WTC11 (cell line): Measurements from ENCODE around the gene INKA2. TPM values are rescaled to one million over a fixed set of nuclear protein-coding genes. Genes with fewer than 3 reads are reported as not detected.

Source experiments
- ATAC-seq: fragments of 200-7000 bp; cut with Tn5 transposase; 2 replicates; pipeline ENCODE4 v1.10.0; 2021; ENCODE audit warnings: mild to moderate bottlenecking, moderate library complexity
- CTCF ChIA-PET: fragments of 300-600 bp; sonication (Branson Sonifier 250); formaldehyde crosslinking; loops from one replicate; lab custom pipeline; 2021; ENCODE audit warnings: antibody characterized with exemption; lab: Charles Lee
- POLR2A ChIA-PET: fragments of 350-600 bp; sonication (Branson Sonifier 250); formaldehyde crosslinking; loops from one replicate; lab custom pipeline; 2021; ENCODE audit warnings: antibody characterized with exemption; lab: Charles Lee
- DNase-seq: peaks from one replicate; pipeline ENCODE4 v3.0.0; 2021; ENCODE audit warnings: low spot score
- H3K27ac Mint-ChIP-seq: 2 replicates; pipeline ENCODE4 v1.8.0; 2021; ENCODE audit warnings: mixed read lengths
- H3K27me3 Mint-ChIP-seq: 2 replicates; pipeline ENCODE4 v1.8.0; 2021; ENCODE audit warnings: low read depth, mild to moderate bottlenecking, moderate library complexity, mixed read lengths
- H3K36me3 Mint-ChIP-seq: 2 replicates; pipeline ENCODE4 v1.8.0; 2021; ENCODE audit warnings: mixed read lengths
- H3K4me1 Mint-ChIP-seq: 2 replicates; pipeline ENCODE4 v1.8.0; 2022; ENCODE audit warnings: mixed read lengths
- H3K4me3 Mint-ChIP-seq: 2 replicates; pipeline ENCODE4 v1.8.0; 2021; ENCODE audit warnings: mild to moderate bottlenecking, moderate library complexity, mixed read lengths
- H3K9me3 Mint-ChIP-seq: 2 replicates; pipeline ENCODE4 v1.8.0; 2021; ENCODE audit warnings: mixed read lengths
- AFF4 ChIP-seq: sonication (generic); formaldehyde crosslinking; IDR thresholded peaks from 2 replicates; pipeline ENCODE4 v1.8.1; 2023; ENCODE audit warnings: mild to moderate bottlenecking, missing genetic modification reagents, borderline replicate concordance
- ARID4B ChIP-seq: sonication (generic); formaldehyde crosslinking; IDR thresholded peaks from 2 replicates; pipeline ENCODE4 v1.8.0; 2023; ENCODE audit warnings: missing genetic modification reagents, mild to moderate bottlenecking, borderline replicate concordance
- ATF3 ChIP-seq: sonication (generic); formaldehyde crosslinking; conservative IDR thresholded peaks from 2 replicates; pipeline ENCODE4 v1.8.1; 2022; ENCODE audit warnings: mild to moderate bottlenecking, missing genetic modification reagents
- CREB1 ChIP-seq: sonication (generic); formaldehyde crosslinking; IDR thresholded peaks from 2 replicates; pipeline ENCODE4 v1.8.0; 2023; ENCODE audit warnings: mild to moderate bottlenecking, missing genetic modification reagents
- E2F5 ChIP-seq: sonication (generic); formaldehyde crosslinking; IDR thresholded peaks from 2 replicates; pipeline ENCODE4 v1.8.1; 2022; ENCODE audit warnings: mild to moderate bottlenecking, moderate library complexity, missing genetic modification reagents
- ESRRA ChIP-seq: sonication (generic); formaldehyde crosslinking; IDR thresholded peaks from 2 replicates; pipeline ENCODE4 v1.8.1; 2022; ENCODE audit warnings: mild to moderate bottlenecking, missing genetic modification reagents, borderline replicate concordance
- FOXJ3 ChIP-seq: sonication (generic); formaldehyde crosslinking; IDR thresholded peaks from 2 replicates; pipeline ENCODE4 v1.9.0; 2021; ENCODE audit warnings: missing genetic modification reagents, mild to moderate bottlenecking, borderline replicate concordance
- FOXK1 ChIP-seq: sonication (generic); formaldehyde crosslinking; IDR thresholded peaks from 2 replicates; pipeline ENCODE4 v1.8.0; 2022; ENCODE audit warnings: mild to moderate bottlenecking, moderate library complexity, missing genetic modification reagents
- FOXP1 ChIP-seq: sonication (generic); formaldehyde crosslinking; IDR thresholded peaks from 2 replicates; pipeline ENCODE4 v1.8.0; 2022; ENCODE audit warnings: missing genetic modification reagents, mild to moderate bottlenecking, moderate library complexity, borderline replicate concordance
- IRF1 ChIP-seq: sonication (generic); formaldehyde crosslinking; IDR thresholded peaks from 2 replicates; pipeline ENCODE4 v1.8.0; 2023; ENCODE audit warnings: missing genetic modification reagents
- JAZF1 ChIP-seq: fragments of 250-450 bp; sonication (Bioruptor Pico); IDR thresholded peaks from 2 replicates; pipeline ENCODE4 v1.9.0; 2021; ENCODE audit warnings: moderate library complexity, mild to moderate bottlenecking, inconsistent platforms
- NFATC4 ChIP-seq: fragments of 250-450 bp; sonication (Bioruptor Pico); IDR thresholded peaks from 2 replicates; pipeline ENCODE4 v1.9.0; 2021; ENCODE audit warnings: mild to moderate bottlenecking
- NR3C1 ChIP-seq: sonication (generic); formaldehyde crosslinking; conservative IDR thresholded peaks from 2 replicates; pipeline ENCODE4 v1.8.1; 2023; ENCODE audit warnings: low read depth, mild to moderate bottlenecking, missing genetic modification reagents
- PRRX2 ChIP-seq: fragments of 250-450 bp; sonication (Bioruptor Pico); IDR thresholded peaks from 2 replicates; pipeline ENCODE4 v1.8.0; 2021; ENCODE audit warnings: mild to moderate bottlenecking
- RELA ChIP-seq: sonication (generic); formaldehyde crosslinking; IDR thresholded peaks from 2 replicates; pipeline ENCODE4 v1.8.1; 2022; ENCODE audit warnings: missing genetic modification reagents, mild to moderate bottlenecking, borderline replicate concordance
- RORB ChIP-seq: fragments of 250-450 bp; sonication (Bioruptor Pico); IDR thresholded peaks from 2 replicates; pipeline ENCODE4 v1.9.0; 2021; ENCODE audit warnings: mild to moderate bottlenecking
- TCF7 ChIP-seq: sonication (generic); formaldehyde crosslinking; IDR thresholded peaks from 2 replicates; pipeline ENCODE4 v1.8.0; 2022; ENCODE audit warnings: mild to moderate bottlenecking, low read depth, missing genetic modification reagents, moderate library complexity
- ZNF121 ChIP-seq: sonication (generic); formaldehyde crosslinking; IDR thresholded peaks from 2 replicates; pipeline ENCODE4 v1.8.0; 2023; ENCODE audit warnings: missing genetic modification reagents
- ZNF219 ChIP-seq: sonication (generic); formaldehyde crosslinking; IDR thresholded peaks from 2 replicates; pipeline ENCODE4 v1.8.0; 2023; ENCODE audit warnings: missing genetic modification reagents, mild to moderate bottlenecking, borderline replicate concordance
- ZNF281 ChIP-seq: sonication (generic); formaldehyde crosslinking; IDR thresholded peaks from 2 replicates; pipeline ENCODE4 v1.8.0; 2023; ENCODE audit warnings: mild to moderate bottlenecking, missing genetic modification reagents
- total RNA-seq: library from RNA; stranded (reverse); gene quantifications from 3 replicates; pipeline ENCODE4 v1.2.3, GENCODE V29; 2021

Gene INKA2
- total RNA-seq, 1 experiment from 2014 or later: 20.1 TPM

GRCh38 chr1:111762332-111762731 lies 23.1 kb upstream of the INKA2 start:
- no peak overlapping the region for H3K27ac Mint-ChIP-seq
- no peak for TF ChIP-seq AFF4 (CRISPR knock-in tag)
- TF ChIP-seq ZNF219 (CRISPR knock-in tag): no peak
- TF ChIP-seq ZNF281: no peak
- no peak for TF ChIP-seq ESRRA (CRISPR knock-in tag)
- no peak for TF ChIP-seq NFATC4
- TF ChIP-seq PRRX2 (CRISPR knock-in tag): no peak
- no peak for TF ChIP-seq FOXJ3 (CRISPR knock-in tag)
- no peak for TF ChIP-seq RORB
- no peak for TF ChIP-seq E2F5 (CRISPR knock-in tag)
- no peak for TF ChIP-seq ATF3 (CRISPR knock-in tag)
- no peak for TF ChIP-seq NR3C1 (CRISPR knock-in tag)
- no peak for TF ChIP-seq FOXK1 (CRISPR knock-in tag)
- no peak for TF ChIP-seq IRF1
- no peak for TF ChIP-seq RELA (CRISPR knock-in tag)
- TF ChIP-seq TCF7 (CRISPR knock-in tag): no peak
- no peak for TF ChIP-seq CREB1 (CRISPR knock-in tag)
- no peak for TF ChIP-seq JAZF1 (CRISPR knock-in tag)
- no peak overlapping the region for H3K4me3 Mint-ChIP-seq
- ATAC-seq (no peak), DNase-seq (no peak)
- H3K36me3 Mint-ChIP-seq: peaks cover 71% of the 10 kb centered on the region
- no peaks in the 10 kb centered on the region for H3K9me3 Mint-ChIP-seq
- ChIA-PET POLR2A (no interaction called here), CTCF (interaction anchor here (0.9 kb wide), 1 partner anchor 15 kb away, joined by 3 read pairs; no protein-coding TSS in a partner anchor)
- H3K4me1 Mint-ChIP-seq: peaks cover 6% of the 10 kb centered on the region
- no peaks in the 10 kb centered on the region for H3K27me3 Mint-ChIP-seq

GRCh38 chr1:111761717-111762116 lies 22.5 kb upstream of the INKA2 start:
- no peak overlapping the region for H3K27ac Mint-ChIP-seq
- no peaks in the 10 kb centered on the region for H3K27me3 Mint-ChIP-seq
- ChIA-PET CTCF (no interaction called here), POLR2A (no interaction called here)
- no peak overlapping the region for H3K4me3 Mint-ChIP-seq
- peaks cover 67% of the 10 kb centered on the region for H3K36me3 Mint-ChIP-seq
- peaks cover 12% of the 10 kb centered on the region for H3K4me1 Mint-ChIP-seq
- ATAC-seq: no peak
- H3K9me3 Mint-ChIP-seq: no peaks in the 10 kb centered on the region
- no peak for DNase-seq
- TF ChIP-seq ZNF121 (CRISPR knock-in tag) (no peak), FOXP1 (no peak), ARID4B (no peak), FOXJ3 (CRISPR knock-in tag) (no peak), ATF3 (CRISPR knock-in tag) (no peak), CREB1 (CRISPR knock-in tag) (no peak), TCF7 (CRISPR knock-in tag) (no peak), RORB (no peak)
